Keratinocyte (primary cell): ENCODE measurements around the gene PYY. TPM values are rescaled to one million over a fixed set of nuclear protein-coding genes. Genes with fewer than 3 reads are reported as not detected.
"Not testable (repeated sequence)": the region's sequence is repeated elsewhere in the genome, so short reads cannot be mapped to it uniquely, and the experiment has no call there.

ENCODE experiments used
- DNase-seq: peaks from one replicate; pipeline ENCODE4 v3.0.0-alpha.2; 2011; ENCODE audit warnings: low read depth, missing footprints, low spot score
- FAIRE-seq: peaks from 2 replicates; lab custom pipeline; 2011; peaks lifted over from hg19 to GRCh38; lab: Jason Lieb, UNC
- H2AFZ ChIP-seq: 2 replicates; pipeline ENCODE4 v1.6.0; 2012; ENCODE audit warnings: low read length, control low read depth, inconsistent platforms; ENCODE audit not compliant: control insufficient read depth
- H3K27ac ChIP-seq: 2 replicates; pipeline ENCODE4 v1.5.1; 2011; ENCODE audit warnings: low read length; ENCODE audit not compliant: control insufficient read depth, insufficient read depth
- H3K27me3 ChIP-seq: 3 replicates; pipeline ENCODE4 v1.6.0; 2011; ENCODE audit warnings: low read length; ENCODE audit not compliant: control insufficient read depth, insufficient read depth; ENCODE audit errors: extremely low read depth
- H3K36me3 ChIP-seq, 2 experiments: 2 replicates in 1 of 2; 3 replicates in 1 of 2; pipeline ENCODE4 v1.5.1; 2011; ENCODE audit warnings: low read length in 2 of 2, mild to moderate bottlenecking in 1 of 2; ENCODE audit not compliant: control insufficient read depth in 2 of 2, insufficient read depth in 2 of 2; ENCODE audit errors: extremely low read depth in 1 of 2
- H3K4me1 ChIP-seq: 3 replicates; pipeline ENCODE4 v1.5.1; 2011; ENCODE audit warnings: low read length; ENCODE audit not compliant: control insufficient read depth, insufficient read depth; ENCODE audit errors: extremely low read depth
- H3K4me2 ChIP-seq: 3 replicates; pipeline ENCODE4 v1.6.0; 2011; ENCODE audit warnings: low read depth, low read length; ENCODE audit not compliant: control insufficient read depth, insufficient read depth; ENCODE audit errors: extremely low read depth
- H3K4me3 ChIP-seq, 3 experiments: fragments of 200-600 bp in 1 of 3; sonication (generic) in 1 of 3; 2 replicates in 2 of 3; 3 replicates in 1 of 3; pipeline ENCODE4 v1.5.1; 2011 to 2016; ENCODE audit warnings: low read length in 3 of 3, mild to moderate bottlenecking in 3 of 3, control low read depth in 2 of 3, inconsistent platforms in 1 of 3, low read depth in 1 of 3, mixed read lengths in 1 of 3, mixed run types in 1 of 3, moderate library complexity in 1 of 3; ENCODE audit not compliant: control insufficient read depth in 2 of 3, insufficient read depth in 2 of 3; ENCODE audit errors: extremely low read depth in 1 of 3
- H3K79me2 ChIP-seq: 2 replicates; pipeline ENCODE4 v1.6.0; 2012; ENCODE audit warnings: low read length; ENCODE audit not compliant: control insufficient read depth, insufficient read depth
- H3K9ac ChIP-seq: 3 replicates; pipeline ENCODE4 v1.6.0; 2011; ENCODE audit warnings: low read length; ENCODE audit not compliant: control insufficient read depth, insufficient read depth; ENCODE audit errors: extremely low read depth
- H3K9me1 ChIP-seq: 3 replicates; pipeline ENCODE4 v1.6.0; 2011; ENCODE audit warnings: low read length; ENCODE audit not compliant: control insufficient read depth, insufficient read depth; ENCODE audit errors: extremely low read depth
- H3K9me3 ChIP-seq: 2 replicates; pipeline ENCODE4 v1.5.1; 2012; ENCODE audit warnings: low read depth, low read length; ENCODE audit not compliant: control insufficient read depth
- H4K20me1 ChIP-seq: 3 replicates; pipeline ENCODE4 v1.6.0; 2011; ENCODE audit warnings: low read length; ENCODE audit not compliant: control insufficient read depth, insufficient read depth; ENCODE audit errors: extremely low read depth
- CTCF ChIP-seq, 3 experiments: IDR thresholded peaks in 1 of 3; conservative IDR thresholded peaks in 1 of 3; optimal IDR thresholded peaks in 1 of 3; 2 replicates in 2 of 3; 3 replicates in 1 of 3; pipeline versions ENCODE3 to v1.5.1; 2011; ENCODE audit warnings: low read length in 3 of 3, mild to moderate bottlenecking in 3 of 3, moderate library complexity in 2 of 3, control low read depth in 1 of 3, inconsistent platforms in 1 of 3; ENCODE audit not compliant: insufficient read depth in 2 of 3; ENCODE audit errors: extremely low read depth in 1 of 3
- EZH2 ChIP-seq: IDR thresholded peaks from one replicate; pipeline ENCODE4 v1.6.1; 2012; ENCODE audit warnings: inconsistent platforms, mild to moderate bottlenecking, low read length, moderate library complexity
- dilution Hi-C: fragments of 300-500 bp; cut with MboI; formaldehyde crosslinking; loops from one replicate; pipeline ENCODE4 v1.7.0; 2020; ENCODE audit warnings: low sequenced_read_pairs; ENCODE audit not compliant: extremely low pct_ligation_motif_present
- polyA plus RNA-seq, 5 experiments: library from polyadenylated mRNA; depleted of rRNA in 3 of 5; stranded (reverse) in 3 of 5; stranded (forward) in 1 of 5; unstranded in 1 of 5; fragments of >200 nt; gene quantifications; 1 replicate in 1 of 5; 2 replicates in 3 of 5; 3 replicates in 1 of 5; pipeline versions ENCODE4 v1.2.1 to v1.2.3, GENCODE V29; 2011 to 2012; ENCODE audit warnings: missing spikeins in 2 of 5, low read depth in 1 of 5, low replicate concordance in 1 of 5

PYY gene
- polyA plus RNA-seq, 1 donor (not counting 4 experiments of a cell fraction or from before 2014, with no cell fraction given), result not detected

GRCh38 chr17:43939886-43940285 is 13.9 kb downstream of the PYY start:
- H4K20me1 ChIP-seq, result no peaks in the 10 kb centered on the region
- H3K9me3 ChIP-seq, result no peaks in the 10 kb centered on the region
- H2AFZ ChIP-seq, result no peak overlapping the region
- H3K9me1 ChIP-seq, result no peaks in the 10 kb centered on the region
- no peak overlapping the region for H3K9ac ChIP-seq
- no peak overlapping the region for H3K4me2 ChIP-seq
- H3K79me2 ChIP-seq, result no peaks in the 10 kb centered on the region
- no peak overlapping the region for H3K27ac ChIP-seq
- peaks cover 10% of the 10 kb centered on the region for H3K4me1 ChIP-seq
- H3K36me3 ChIP-seq, result no peaks in the 10 kb centered on the region
- FAIRE-seq (no peak), DNase-seq (no peak)
- peaks cover 11% of the 10 kb centered on the region for H3K27me3 ChIP-seq
- no peak overlapping the region for H3K4me3 ChIP-seq
- dilution Hi-C loops, result no loop called here
- no peak for TF ChIP-seq CTCF (optimal IDR thresholded peaks at IDR 0.05 in 1 of 3, IDR thresholded peaks at IDR 0.05 in 1 of 3, conservative IDR thresholded peaks at IDR 0.05 in 1 of 3; ENCODE audit: extremely low read depth in 1 of 3, insufficient read depth in 2 of 3, low read length in 3 of 3)
- TF ChIP-seq EZH2, result no peak

GRCh38 chr17:43939452-43939851 is 14.3 kb downstream of the PYY start:
- H3K9me3 ChIP-seq, H2AFZ ChIP-seq, dilution Hi-C loops, H3K36me3 ChIP-seq, H3K79me2 ChIP-seq, FAIRE-seq, DNase-seq, H3K4me2 ChIP-seq, H3K4me3 ChIP-seq, H3K9me1 ChIP-seq, H3K27ac ChIP-seq, H4K20me1 ChIP-seq, H3K9ac ChIP-seq: not testable (repeated sequence)
- peaks cover 10% of the 10 kb centered on the region for H3K4me1 ChIP-seq
- H3K27me3 ChIP-seq, result peaks cover 11% of the 10 kb centered on the region

DNA sequence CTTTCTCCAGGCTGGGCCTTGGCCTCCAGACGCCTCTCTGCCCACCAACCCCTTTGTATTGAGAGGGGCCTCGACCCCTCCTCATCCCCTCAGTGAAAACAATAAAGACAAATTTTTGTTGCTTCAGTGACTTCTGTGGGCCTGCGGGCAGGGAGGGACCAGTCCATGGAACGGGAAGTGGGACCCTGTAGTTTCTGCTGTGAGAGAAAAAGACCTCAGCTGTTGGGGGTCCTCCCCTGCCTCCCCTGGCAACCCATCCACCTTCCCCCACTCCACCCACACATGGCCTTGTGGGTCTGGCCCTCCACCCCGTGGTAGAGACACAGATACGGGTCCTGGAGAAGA is 14.9 kb downstream of the PYY start:
- H3K79me2 ChIP-seq, result no peaks in the 10 kb centered on the region
- H3K9me1 ChIP-seq, result no peaks in the 10 kb centered on the region
- H3K4me3 ChIP-seq, result no peak overlapping the region
- no peak overlapping the region for H2AFZ ChIP-seq
- no peak overlapping the region for H3K4me2 ChIP-seq
- dilution Hi-C loops, result no loop called here
- H3K27ac ChIP-seq, result no peak overlapping the region
- no peak for DNase-seq
- H3K9me3 ChIP-seq, result no peaks in the 10 kb centered on the region
- TF ChIP-seq CTCF (optimal IDR thresholded peaks at IDR 0.05 in 1 of 3, IDR thresholded peaks at IDR 0.05 in 1 of 3, conservative IDR thresholded peaks at IDR 0.05 in 1 of 3; ENCODE audit: extremely low read depth in 1 of 3, insufficient read depth in 2 of 3, low read length in 3 of 3) (no peak), EZH2 (no peak)
- no peak for FAIRE-seq
- H4K20me1 ChIP-seq, result no peaks in the 10 kb centered on the region
- peaks cover 7% of the 10 kb centered on the region for H3K4me1 ChIP-seq
- no peaks in the 10 kb centered on the region for H3K36me3 ChIP-seq
- H3K9ac ChIP-seq, result no peak overlapping the region
- H3K27me3 ChIP-seq, result peaks cover 11% of the 10 kb centered on the region
